ENCODE data around the gene BCL2L1. TPM values are rescaled to one million over a fixed set of nuclear protein-coding genes. Genes with fewer than 3 reads are reported as not detected.

BCL2L1 gene
- polyA plus RNA-seq, 1 of the 3 experiments (the other 2 are of a cell fraction), result 99.9 TPM

DNA sequence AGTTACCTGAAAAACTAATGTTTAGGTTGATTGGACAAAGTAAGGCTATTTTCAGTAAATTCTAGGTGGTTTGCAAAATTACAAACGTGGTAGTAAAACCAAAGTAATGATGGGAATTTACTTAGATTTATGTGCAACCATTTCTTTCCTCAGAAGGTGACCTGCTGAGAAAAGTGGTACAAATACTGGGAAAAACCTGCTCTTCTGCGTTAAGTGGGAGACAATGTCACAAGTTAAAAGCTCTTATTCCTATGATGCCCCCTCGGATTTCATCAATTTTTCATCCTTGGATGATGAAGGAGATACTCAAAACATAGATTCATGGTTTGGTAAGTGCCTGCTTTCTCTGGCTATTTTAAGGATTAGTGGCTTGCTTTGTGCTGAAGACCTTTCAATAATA is 34.6 kb upstream of the BCL2L1 start:
- TF ChIP-seq GATA2 (CRISPR knock-in tag; IDR thresholded peaks at IDR 0.05) (no peak), FOXM1 (IDR thresholded peaks at IDR 0.05; ENCODE audit: low read depth) (no peak), NFIC (IDR thresholded peaks at IDR 0.05; ENCODE audit: borderline replicate concordance) (no peak), CHD2 (IDR thresholded peaks at IDR 0.05; ENCODE audit: low read length, partially characterized antibody) (no peak), POLR2AphosphoS5 (IDR thresholded peaks at IDR 0.05; ENCODE audit: low read depth, low read length) (no peak), FOSL2 (IDR thresholded peaks at IDR 0.05; ENCODE audit: borderline replicate concordance, low read depth) (no peak), RAD21 (IDR thresholded peaks at IDR 0.05; ENCODE audit: low read length) (no peak), MEF2A (IDR thresholded peaks at IDR 0.05; ENCODE audit: borderline replicate concordance, low read depth) (no peak), EP300 (IDR thresholded peaks at IDR 0.05; ENCODE audit: borderline replicate concordance in 1 of 2, low read depth in 1 of 2, low read length in 1 of 2) (no peak), GABPA (IDR thresholded peaks at IDR 0.05; ENCODE audit: low read depth) (no peak), TEAD4 (IDR thresholded peaks at IDR 0.05; ENCODE audit: borderline replicate concordance, insufficient read depth) (no peak), YY1 (IDR thresholded peaks at IDR 0.05; ENCODE audit: low read depth) (no peak)
- TF ChIP-seq, protein P1, sequence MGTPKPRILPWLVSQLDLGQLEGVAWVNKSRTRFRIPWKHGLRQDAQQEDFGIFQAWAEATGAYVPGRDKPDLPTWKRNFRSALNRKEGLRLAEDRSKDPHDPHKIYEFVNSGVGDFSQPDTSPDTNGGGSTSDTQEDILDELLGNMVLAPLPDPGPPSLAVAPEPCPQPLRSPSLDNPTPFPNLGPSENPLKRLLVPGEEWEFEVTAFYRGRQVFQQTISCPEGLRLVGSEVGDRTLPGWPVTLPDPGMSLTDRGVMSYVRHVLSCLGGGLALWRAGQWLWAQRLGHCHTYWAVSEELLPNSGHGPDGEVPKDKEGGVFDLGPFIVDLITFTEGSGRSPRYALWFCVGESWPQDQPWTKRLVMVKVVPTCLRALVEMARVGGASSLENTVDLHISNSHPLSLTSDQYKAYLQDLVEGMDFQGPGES (IDR thresholded peaks at IDR 0.05; ENCODE audit: low read depth, low read length), result no peak
- TF ChIP-seq, protein P2, sequence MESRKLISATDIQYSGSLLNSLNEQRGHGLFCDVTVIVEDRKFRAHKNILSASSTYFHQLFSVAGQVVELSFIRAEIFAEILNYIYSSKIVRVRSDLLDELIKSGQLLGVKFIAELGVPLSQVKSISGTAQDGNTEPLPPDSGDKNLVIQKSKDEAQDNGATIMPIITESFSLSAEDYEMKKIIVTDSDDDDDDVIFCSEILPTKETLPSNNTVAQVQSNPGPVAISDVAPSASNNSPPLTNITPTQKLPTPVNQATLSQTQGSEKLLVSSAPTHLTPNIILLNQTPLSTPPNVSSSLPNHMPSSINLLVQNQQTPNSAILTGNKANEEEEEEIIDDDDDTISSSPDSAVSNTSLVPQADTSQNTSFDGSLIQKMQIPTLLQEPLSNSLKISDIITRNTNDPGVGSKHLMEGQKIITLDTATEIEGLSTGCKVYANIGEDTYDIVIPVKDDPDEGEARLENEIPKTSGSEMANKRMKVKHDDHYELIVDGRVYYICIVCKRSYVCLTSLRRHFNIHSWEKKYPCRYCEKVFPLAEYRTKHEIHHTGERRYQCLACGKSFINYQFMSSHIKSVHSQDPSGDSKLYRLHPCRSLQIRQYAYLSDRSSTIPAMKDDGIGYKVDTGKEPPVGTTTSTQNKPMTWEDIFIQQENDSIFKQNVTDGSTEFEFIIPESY (IDR thresholded peaks at IDR 0.05; ENCODE audit: borderline replicate concordance, low read depth), result no peak
- TF ChIP-seq, protein P3, sequence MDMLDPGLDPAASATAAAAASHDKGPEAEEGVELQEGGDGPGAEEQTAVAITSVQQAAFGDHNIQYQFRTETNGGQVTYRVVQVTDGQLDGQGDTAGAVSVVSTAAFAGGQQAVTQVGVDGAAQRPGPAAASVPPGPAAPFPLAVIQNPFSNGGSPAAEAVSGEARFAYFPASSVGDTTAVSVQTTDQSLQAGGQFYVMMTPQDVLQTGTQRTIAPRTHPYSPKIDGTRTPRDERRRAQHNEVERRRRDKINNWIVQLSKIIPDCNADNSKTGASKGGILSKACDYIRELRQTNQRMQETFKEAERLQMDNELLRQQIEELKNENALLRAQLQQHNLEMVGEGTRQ (IDR thresholded peaks at IDR 0.05; ENCODE audit: borderline replicate concordance, low read depth, low read length), result no peak
- CTCF ChIA-PET, result no interaction called here

More for the DNA sequence above, 34.6 kb upstream of the BCL2L1 start:
- no peaks in the 10 kb centered on the region for H3K9me2 ChIP-seq
- no peak overlapping the region for H3K4me2 ChIP-seq
- H3K27me3 ChIP-seq (ENCODE audit: insufficient read depth), result no peaks in the 10 kb centered on the region
- H3K36me3 ChIP-seq (replicated peaks in 1 of 2; ENCODE audit: control insufficient read depth in 1 of 2, insufficient read depth in 2 of 2, low read length in 1 of 2), result peaks cover 0 to 24% of the 10 kb centered on the region in 2 experiments
- no peak for DNase-seq
- peaks cover 100% of the 10 kb centered on the region for H3K79me2 ChIP-seq (ENCODE audit: insufficient read depth)
- H4K20me1 ChIP-seq (ENCODE audit: insufficient read depth), result peaks cover 31% of the 10 kb centered on the region; the same call in 1 of the 2 replicates
- H3F3A ChIP-seq (replicated peaks; ENCODE audit: insufficient read depth), result peaks cover 17% of the 10 kb centered on the region
- POLR2A ChIA-PET, result no interaction called here
- no peak overlapping the region for H3K9ac ChIP-seq
- no peak overlapping the region for H3K4me3 ChIP-seq (ENCODE audit: low read depth in 2 of 2, low read length in 1 of 2)
- H2AFZ ChIP-seq (ENCODE audit: low read depth), result peak overlapping the region; percentile 12; the same call in 1 of the 2 replicates
- WGBS (ENCODE audit: low lambda C conversion rate), result 98% methylated on average over 3 of the region's 3 CpGs
- no peak overlapping the region; a peak in 1 of 4 replicates for H3K27ac ChIP-seq (ENCODE audit: low read depth in 2 of 2, low read length in 1 of 2)
- no peaks in the 10 kb centered on the region for H3K9me3 ChIP-seq
- peaks cover 0 to 10% of the 10 kb centered on the region in 2 experiments; a peak in 1 of 4 replicates for H3K4me1 ChIP-seq (ENCODE audit: control insufficient read depth in 1 of 2, insufficient read depth in 2 of 2, low read depth in 1 of 2, low read length in 1 of 2)

All from SK-N-SH (cell line).